ENCODE measurements around the gene CBX8.

GRCh38 chr17:79830763-79831264 lies 33.9 kb upstream of the CBX8 start:
- TF ChIP-seq CTCF (conservative IDR thresholded peaks at IDR 0.05) (no peak), ZFX (IDR thresholded peaks at IDR 0.05) (no peak)

Measured in C4-2B (cell line).